ENCODE measurements around the gene TMEM63A. TPM values are rescaled to one million over a fixed set of nuclear protein-coding genes. Genes with fewer than 3 reads are reported as not detected.

TMEM63A gene
- total and polyA plus RNA-seq, 8 donors, result 5.3 to 208 (median 84.5) TPM

DNA sequence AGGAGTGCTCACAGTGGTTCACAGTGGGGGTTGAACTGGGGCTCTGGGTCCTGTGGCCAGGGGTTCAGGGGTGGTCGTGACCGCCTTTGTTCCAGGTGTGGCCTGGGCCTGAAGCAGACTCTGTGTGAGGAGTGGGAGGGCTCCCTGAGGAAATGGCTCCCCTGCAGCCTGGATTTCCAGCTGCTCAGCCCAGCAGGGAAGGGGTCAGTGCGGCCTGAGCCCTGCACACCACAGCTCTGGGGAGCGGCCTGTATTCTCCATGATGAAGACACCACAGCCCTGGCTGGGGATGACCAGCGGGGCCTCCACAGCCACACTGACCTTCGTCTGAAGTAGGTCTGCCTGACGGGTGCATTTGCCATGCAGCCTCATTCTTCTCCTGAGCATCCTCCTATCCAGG, 25.2 kb upstream of the TMEM63A start:
- 94 to 98% (median 97%) methylated on average over 4 to 7 of the region's 7 CpGs for WGBS, 5 donors
- Histone ChIP-seq H3K9me3 (no peaks in the 10 kb centered on the region), H3K27ac (no peak overlapping the region), H3K4me3 (no peak overlapping the region), H3K36me3 (peaks cover 0 to 2% (median under 1%) of the 10 kb centered on the region in 4 donors), H3K4me1 (peaks cover 0 to 41% (median 15%) of the 10 kb centered on the region in 4 donors), H3K27me3 (no peaks in the 10 kb centered on the region)
- intact Hi-C loops (cut with DNase I; ENCODE audit: low total_unique reads), result no loop called here
- no peak for DNase-seq
- TF ChIP-seq, protein P1, sequence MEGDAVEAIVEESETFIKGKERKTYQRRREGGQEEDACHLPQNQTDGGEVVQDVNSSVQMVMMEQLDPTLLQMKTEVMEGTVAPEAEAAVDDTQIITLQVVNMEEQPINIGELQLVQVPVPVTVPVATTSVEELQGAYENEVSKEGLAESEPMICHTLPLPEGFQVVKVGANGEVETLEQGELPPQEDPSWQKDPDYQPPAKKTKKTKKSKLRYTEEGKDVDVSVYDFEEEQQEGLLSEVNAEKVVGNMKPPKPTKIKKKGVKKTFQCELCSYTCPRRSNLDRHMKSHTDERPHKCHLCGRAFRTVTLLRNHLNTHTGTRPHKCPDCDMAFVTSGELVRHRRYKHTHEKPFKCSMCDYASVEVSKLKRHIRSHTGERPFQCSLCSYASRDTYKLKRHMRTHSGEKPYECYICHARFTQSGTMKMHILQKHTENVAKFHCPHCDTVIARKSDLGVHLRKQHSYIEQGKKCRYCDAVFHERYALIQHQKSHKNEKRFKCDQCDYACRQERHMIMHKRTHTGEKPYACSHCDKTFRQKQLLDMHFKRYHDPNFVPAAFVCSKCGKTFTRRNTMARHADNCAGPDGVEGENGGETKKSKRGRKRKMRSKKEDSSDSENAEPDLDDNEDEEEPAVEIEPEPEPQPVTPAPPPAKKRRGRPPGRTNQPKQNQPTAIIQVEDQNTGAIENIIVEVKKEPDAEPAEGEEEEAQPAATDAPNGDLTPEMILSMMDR (IDR thresholded peaks at IDR 0.05), result no peak
- no peak for TF ChIP-seq POLR2AphosphoS5 (IDR thresholded peaks at IDR 0.05)
- no peak for TF ChIP-seq POLR2A (IDR thresholded peaks at IDR 0.05)
- TF ChIP-seq EP300 (IDR thresholded peaks at IDR 0.05), result no peak

DNA sequence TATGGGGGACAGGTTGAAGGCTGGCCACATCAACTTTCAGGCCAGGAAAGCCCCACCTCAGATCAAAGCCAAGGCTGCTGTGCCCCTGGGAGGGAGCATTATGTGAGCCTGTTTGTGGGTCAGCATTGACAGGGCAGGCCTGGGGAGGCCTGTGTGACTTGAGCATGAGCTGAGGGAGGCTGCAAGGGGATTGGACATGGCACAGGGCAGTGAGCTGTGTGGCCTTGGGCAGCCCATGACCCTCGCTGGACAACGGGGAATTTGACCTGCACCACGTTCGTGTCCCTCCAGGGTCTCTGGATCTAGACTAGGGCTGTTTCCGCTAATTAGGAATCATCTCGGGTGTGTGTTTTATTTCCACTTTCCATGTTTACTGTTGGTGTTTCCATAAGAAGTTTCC, 24.3 kb upstream of the TMEM63A start:
- TF ChIP-seq, protein P1 (IDR thresholded peaks at IDR 0.05), result no peak
- TF ChIP-seq POLR2A (IDR thresholded peaks at IDR 0.05), result no peak
- no peak for TF ChIP-seq POLR2AphosphoS5 (IDR thresholded peaks at IDR 0.05)
- no peak for TF ChIP-seq EP300 (IDR thresholded peaks at IDR 0.05)
- Histone ChIP-seq H3K36me3 (no peaks in the 10 kb centered on the region), H3K4me3 (no peak overlapping the region), H3K4me1 (peaks cover 0 to 36% (median 12%) of the 10 kb centered on the region in 4 donors), H3K27me3 (no peaks in the 10 kb centered on the region), H3K27ac (no peak overlapping the region), H3K9me3 (no peaks in the 10 kb centered on the region)
- intact Hi-C loops (cut with DNase I; ENCODE audit: low total_unique reads), result no loop called here
- 91 to 98% (median 93%) methylated on average over 6 of the region's 6 CpGs for WGBS, 5 donors
- no peak for DNase-seq

DNA sequence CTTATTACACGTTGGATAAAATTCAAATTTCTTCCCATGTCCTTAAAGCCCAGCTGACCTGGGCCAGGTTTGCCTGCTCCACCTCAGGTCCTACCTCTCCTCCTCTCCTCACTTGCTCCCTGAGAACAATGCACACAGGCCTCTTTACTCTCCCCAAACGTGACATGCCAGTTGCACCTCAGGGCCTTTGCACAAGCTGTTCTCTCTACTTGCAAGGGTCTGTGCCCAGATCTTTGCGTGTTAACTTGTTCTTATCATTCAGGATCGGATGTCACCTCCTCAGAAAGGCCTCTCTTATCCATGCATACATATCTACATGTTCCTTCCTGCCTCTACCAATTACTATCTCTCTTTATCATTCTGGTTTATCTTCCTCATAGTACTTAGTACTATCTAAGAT, 21.4 kb upstream of the TMEM63A start:
- DNase-seq, result no peak
- Histone ChIP-seq H3K27me3 (no peaks in the 10 kb centered on the region), H3K36me3 (no peaks in the 10 kb centered on the region), H3K4me3 (no peak overlapping the region), H3K9me3 (no peaks in the 10 kb centered on the region), H3K27ac (no peak overlapping the region), H3K4me1 (peaks cover 0 to 9% (median 2%) of the 10 kb centered on the region in 4 donors)
- TF ChIP-seq POLR2AphosphoS5 (IDR thresholded peaks at IDR 0.05), result no peak
- TF ChIP-seq, protein P1 (IDR thresholded peaks at IDR 0.05), result no peak
- TF ChIP-seq POLR2A (IDR thresholded peaks at IDR 0.05), result no peak
- no peak for TF ChIP-seq EP300 (IDR thresholded peaks at IDR 0.05)
- WGBS, 5 donors, result 79 to 88% (median 88%) methylated on average over 4 of the region's 4 CpGs
- intact Hi-C loops (cut with DNase I; ENCODE audit: low total_unique reads), result no loop called here

DNA sequence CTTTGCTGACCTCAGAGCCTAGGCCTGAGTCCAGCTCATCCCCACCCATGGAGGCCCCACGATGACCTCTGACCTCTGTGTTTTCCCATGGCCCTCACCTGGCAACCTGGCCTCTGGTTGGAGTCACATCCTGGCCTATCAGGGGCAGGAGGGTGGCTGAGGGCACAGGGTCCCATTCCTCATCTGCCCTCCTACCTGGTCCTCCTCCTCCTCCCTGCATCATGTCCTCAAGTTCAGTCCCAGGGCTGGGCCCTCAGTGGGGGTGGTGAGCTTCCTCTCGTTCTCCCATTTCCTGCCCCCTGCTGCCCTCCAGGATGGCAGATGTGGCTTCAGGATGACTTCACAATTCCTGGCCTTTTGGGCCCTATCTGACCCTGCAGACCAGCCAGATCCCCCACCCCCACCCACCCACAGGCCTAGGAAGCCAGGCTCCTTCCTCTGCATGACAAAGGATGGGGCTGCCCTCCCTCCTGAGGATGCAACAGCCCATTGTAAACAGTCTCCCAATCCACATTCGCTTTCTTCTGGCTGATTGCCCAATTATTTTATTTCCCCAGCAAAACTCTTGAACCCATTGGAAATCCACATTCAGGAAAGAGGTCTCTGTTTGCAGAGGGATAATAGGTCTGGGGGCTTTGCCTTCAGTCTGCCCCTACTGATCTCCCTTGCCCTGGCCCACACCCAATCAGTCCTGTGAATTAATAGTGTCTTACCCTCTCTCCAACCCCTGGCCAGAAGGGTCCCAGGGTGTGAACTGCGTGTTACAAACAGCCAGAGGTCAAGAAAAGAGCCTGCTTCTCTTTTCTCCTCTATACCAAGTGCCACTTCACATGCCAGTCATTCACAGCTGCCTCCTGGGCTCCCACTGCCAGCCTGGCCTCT, 17.1 kb upstream of the TMEM63A start:
- Histone ChIP-seq H3K27ac (no peak overlapping the region), H3K9me3 (no peaks in the 10 kb centered on the region), H3K36me3 (no peaks in the 10 kb centered on the region), H3K4me1 (peaks cover 6 to 32% (median 21%) of the 10 kb centered on the region in 4 donors), H3K4me3 (no peak overlapping the region), H3K27me3 (no peaks in the 10 kb centered on the region)
- 58 to 81% (median 68%) methylated on average over 3 to 4 of the region's 4 CpGs for WGBS, 5 donors
- intact Hi-C loops (cut with DNase I; ENCODE audit: low total_unique reads), result no loop called here
- DNase-seq, result no peak
- TF ChIP-seq EP300 (IDR thresholded peaks at IDR 0.05) (no peak), POLR2AphosphoS5 (IDR thresholded peaks at IDR 0.05) (no peak), POLR2A (IDR thresholded peaks at IDR 0.05) (no peak)
- TF ChIP-seq, protein P1 (IDR thresholded peaks at IDR 0.05), result no peak
